ENCODE measurements around the gene SMYD3. TPM values are rescaled to one million over a fixed set of nuclear protein-coding genes. Genes with fewer than 3 reads are reported as not detected.

SMYD3 gene
- total and polyA plus RNA-seq, 10 donors = 12.5 to 33.1 (median 21.0) TPM

DNA sequence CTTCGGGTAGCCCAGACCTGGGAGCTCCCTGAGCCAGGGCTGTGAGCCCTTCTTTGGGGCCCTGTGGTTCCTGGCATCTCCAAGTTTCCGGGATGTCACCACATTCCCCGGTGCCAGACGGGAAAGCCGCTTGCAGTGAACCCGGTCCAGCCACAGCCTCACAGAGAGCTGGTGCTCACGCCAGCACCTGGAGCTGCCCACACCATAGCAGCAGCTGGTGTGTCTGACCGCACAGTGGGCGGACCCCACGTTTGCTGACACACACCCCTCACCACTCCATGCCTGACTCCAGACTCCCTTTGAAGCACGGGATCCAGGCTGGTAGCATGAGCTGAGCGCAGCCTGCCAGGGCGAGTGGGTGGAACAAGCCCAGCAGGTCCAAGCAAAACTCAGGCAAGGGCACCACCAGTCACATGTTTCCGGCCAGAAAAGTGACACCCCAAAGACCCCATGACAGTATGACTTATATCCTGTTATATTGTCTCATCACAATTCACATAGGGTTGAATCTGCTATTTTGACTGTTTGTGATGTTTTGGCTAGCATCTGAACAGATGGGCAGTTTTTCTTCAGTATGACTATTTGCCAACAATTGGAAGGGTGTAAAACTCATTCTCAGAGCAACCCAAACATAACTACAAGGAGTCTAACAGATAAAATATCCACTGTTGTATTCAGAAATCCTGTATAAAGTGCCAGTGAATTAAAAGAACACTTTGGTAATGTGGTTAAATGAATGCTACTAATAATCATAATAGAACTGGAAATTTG, 285.4 kb downstream of the SMYD3 start:
- 78 to 97% (median 96%) methylated on average over 7 to 14 of the region's 14 CpGs for WGBS, 5 donors
- Histone ChIP-seq H3K27me3 (replicated peaks in 1 of 7) (no peaks in the 10 kb centered on the region), H3K4me1 (no peaks in the 10 kb centered on the region), H3K27ac (no peak overlapping the region), H3K4me3 (no peak overlapping the region), H3K36me3 (peaks cover 0 to 6% (median 0%) of the 10 kb centered on the region in 6 donors), H3K9me3 (peaks cover 0 to 17% (median 12%) of the 10 kb centered on the region in 8 donors)
- intact Hi-C loops (cut with DNase I; ENCODE audit: low total_unique reads) = no loop called here
- TF ChIP-seq, protein P1, sequence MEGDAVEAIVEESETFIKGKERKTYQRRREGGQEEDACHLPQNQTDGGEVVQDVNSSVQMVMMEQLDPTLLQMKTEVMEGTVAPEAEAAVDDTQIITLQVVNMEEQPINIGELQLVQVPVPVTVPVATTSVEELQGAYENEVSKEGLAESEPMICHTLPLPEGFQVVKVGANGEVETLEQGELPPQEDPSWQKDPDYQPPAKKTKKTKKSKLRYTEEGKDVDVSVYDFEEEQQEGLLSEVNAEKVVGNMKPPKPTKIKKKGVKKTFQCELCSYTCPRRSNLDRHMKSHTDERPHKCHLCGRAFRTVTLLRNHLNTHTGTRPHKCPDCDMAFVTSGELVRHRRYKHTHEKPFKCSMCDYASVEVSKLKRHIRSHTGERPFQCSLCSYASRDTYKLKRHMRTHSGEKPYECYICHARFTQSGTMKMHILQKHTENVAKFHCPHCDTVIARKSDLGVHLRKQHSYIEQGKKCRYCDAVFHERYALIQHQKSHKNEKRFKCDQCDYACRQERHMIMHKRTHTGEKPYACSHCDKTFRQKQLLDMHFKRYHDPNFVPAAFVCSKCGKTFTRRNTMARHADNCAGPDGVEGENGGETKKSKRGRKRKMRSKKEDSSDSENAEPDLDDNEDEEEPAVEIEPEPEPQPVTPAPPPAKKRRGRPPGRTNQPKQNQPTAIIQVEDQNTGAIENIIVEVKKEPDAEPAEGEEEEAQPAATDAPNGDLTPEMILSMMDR (IDR thresholded peaks at IDR 0.05 in 8 of 11, conservative IDR thresholded peaks at IDR 0.05 in 3 of 11) = no peak
- no peak for TF ChIP-seq POLR2A (IDR thresholded peaks at IDR 0.05)
- no peak for TF ChIP-seq POLR2AphosphoS5 (IDR thresholded peaks at IDR 0.05)
- no peak for DNase-seq

GRCh38 chr1:246220495-246221065, 286.5 kb downstream of the SMYD3 start:
- no peak for DNase-seq
- intact Hi-C loops (cut with DNase I; ENCODE audit: low total_unique reads) = no loop called here
- Histone ChIP-seq H3K9me3 (peaks cover 0 to 17% (median 12%) of the 10 kb centered on the region in 8 donors), H3K4me1 (peaks cover 0 to 3% (median 0%) of the 10 kb centered on the region in 6 donors), H3K36me3 (peaks cover 0 to 6% (median 0%) of the 10 kb centered on the region in 6 donors), H3K4me3 (no peak overlapping the region), H3K27ac (no peak overlapping the region), H3K27me3 (replicated peaks in 1 of 7) (no peaks in the 10 kb centered on the region)
- 94 to 97% (median 95%) methylated on average over 4 to 8 of the region's 8 CpGs for WGBS, 5 donors
- TF ChIP-seq POLR2AphosphoS5 (IDR thresholded peaks at IDR 0.05) (no peak), POLR2A (IDR thresholded peaks at IDR 0.05) (no peak)
- TF ChIP-seq, protein P1 (IDR thresholded peaks at IDR 0.05 in 8 of 11, conservative IDR thresholded peaks at IDR 0.05 in 3 of 11) = no peak

GRCh38 chr1:246219508-246220030, 287.5 kb downstream of the SMYD3 start:
- WGBS, 5 donors = 56 to 81% (median 65%) methylated on average over 10 to 11 of the region's 11 CpGs
- intact Hi-C loops (cut with DNase I; ENCODE audit: low total_unique reads) = no loop called here
- no peak overlapping the region for H3K4me3 ChIP-seq
- peaks cover 0 to 13% (median 0%) of the 10 kb centered on the region in 6 donors for H3K4me1 ChIP-seq
- H3K27ac ChIP-seq = no peak overlapping the region
- peaks cover 0 to 6% (median 0%) of the 10 kb centered on the region in 6 donors for H3K36me3 ChIP-seq
- no peak for DNase-seq
- no peaks in the 10 kb centered on the region for H3K27me3 ChIP-seq (replicated peaks in 1 of 7)
- TF ChIP-seq POLR2AphosphoS5 (IDR thresholded peaks at IDR 0.05) (no peak), POLR2A (IDR thresholded peaks at IDR 0.05) (no peak)
- TF ChIP-seq, protein P1 (IDR thresholded peaks at IDR 0.05 in 8 of 11, conservative IDR thresholded peaks at IDR 0.05 in 3 of 11) = no peak
- H3K9me3 ChIP-seq = peaks cover 0 to 17% (median 12%) of the 10 kb centered on the region in 8 donors

DNA sequence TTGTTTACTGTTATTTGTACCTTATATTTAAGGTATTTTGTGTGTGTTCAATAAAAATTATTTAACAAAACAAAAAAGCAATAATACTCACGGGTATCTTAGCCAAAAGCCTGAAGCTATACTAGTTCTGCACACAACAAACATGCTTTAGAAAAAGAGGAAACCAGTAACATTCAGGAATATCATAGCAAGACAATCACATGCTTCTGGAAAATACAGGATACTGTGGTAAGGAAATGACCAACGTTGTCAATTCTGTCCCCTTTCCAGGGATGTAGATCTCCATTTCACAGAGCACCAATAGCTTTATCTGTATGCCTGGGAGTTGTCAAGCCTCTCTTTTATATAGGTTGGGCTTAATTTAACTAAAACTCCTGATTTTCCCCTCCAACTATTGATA, 288.4 kb downstream of the SMYD3 start:
- Histone ChIP-seq H3K4me3 (no peak overlapping the region), H3K27me3 (replicated peaks in 1 of 7) (no peaks in the 10 kb centered on the region), H3K4me1 (peaks cover 0 to 15% (median 0%) of the 10 kb centered on the region in 6 donors), H3K27ac (no peak overlapping the region), H3K36me3 (peaks cover 0 to 6% (median 0%) of the 10 kb centered on the region in 6 donors), H3K9me3 (peaks cover 0 to 17% (median 12%) of the 10 kb centered on the region in 8 donors)
- WGBS, 5 donors = 34 to 54% (median 48%) methylated on average over 2 of the region's 2 CpGs
- TF ChIP-seq POLR2A (IDR thresholded peaks at IDR 0.05) = no peak
- DNase-seq = no peak
- intact Hi-C loops (cut with DNase I; ENCODE audit: low total_unique reads) = no loop called here

Measured in spleen (tissue), 11 donors.